ENCODE results near the gene ARHGEF38. TPM values are rescaled to one million over a fixed set of nuclear protein-coding genes. Genes with fewer than 3 reads are reported as not detected.
A peak's percentile ranks its signal among the peaks of the same experiment; 100 is the strongest.

ARHGEF38 gene
- total and polyA plus RNA-seq, 11 donors, result not detected

GRCh38 chr4:105598787-105599186 lies 46.4 kb downstream of the ARHGEF38 start:
- intact Hi-C loops (cut with DNase I), result no loop called here
- TF ChIP-seq CTCF (IDR thresholded peaks at IDR 0.05), result no peak
- TF ChIP-seq POLR2A (IDR thresholded peaks at IDR 0.05), result no peak
- no peak overlapping the region for H3K27ac ChIP-seq
- ATAC-seq (peak in 1 of 4 donors; percentile 33), DNase-seq (no peak)
- no peaks in the 10 kb centered on the region for H3K36me3 ChIP-seq
- peaks cover 0 to 3% (median 0%) of the 10 kb centered on the region in 9 donors for H3K27me3 ChIP-seq
- no peak overlapping the region for H3K4me3 ChIP-seq
- H3K9me3 ChIP-seq, result no peaks in the 10 kb centered on the region
- H3K4me1 ChIP-seq, result peaks cover 0 to 16% (median 0%) of the 10 kb centered on the region in 12 donors
- 12 to 21% (median 14%) methylated on average over 1 of the region's 1 CpG for WGBS, 4 donors

- Histone ChIP-seq H3K4me3 (no peak overlapping the region), H3K27ac (no peak overlapping the region), H3K4me1 (peaks cover 0 to 16% (median 0%) of the 10 kb centered on the region in 12 donors), H3K36me3 (no peaks in the 10 kb centered on the region), H3K27me3 (peaks cover 0 to 3% (median 0%) of the 10 kb centered on the region in 9 donors), H3K9me3 (no peaks in the 10 kb centered on the region)
- no peak for ATAC-seq
- TF ChIP-seq POLR2A (IDR thresholded peaks at IDR 0.05) (no peak), CTCF (IDR thresholded peaks at IDR 0.05) (no peak)
- intact Hi-C loops (cut with DNase I), result no loop called here
- no peak for DNase-seq
- WGBS, 4 donors, result 43 to 62% (median 49%) methylated on average over 3 of the region's 3 CpGs
Measured at GRCh38 chr4:105599482-105599881, 47.1 kb downstream of the ARHGEF38 start.

GRCh38 chr4:105599932-105600655 lies 47.7 kb downstream of the ARHGEF38 start:
- intact Hi-C loops (cut with DNase I), result no loop called here
- Histone ChIP-seq H3K9me3 (no peaks in the 10 kb centered on the region), H3K4me1 (peaks cover 0 to 16% (median 0%) of the 10 kb centered on the region in 12 donors), H3K27me3 (peaks cover 0 to 3% (median 0%) of the 10 kb centered on the region in 9 donors), H3K27ac (no peak overlapping the region), H3K36me3 (no peaks in the 10 kb centered on the region), H3K4me3 (no peak overlapping the region)
- DNase-seq (no peak), ATAC-seq (no peak)
- WGBS, 4 donors, result 77 to 85% (median 82%) methylated on average over 3 of the region's 3 CpGs
- no peak for TF ChIP-seq CTCF (IDR thresholded peaks at IDR 0.05)
- TF ChIP-seq POLR2A (IDR thresholded peaks at IDR 0.05), result no peak

GRCh38 chr4:105600951-105601350 lies 48.5 kb downstream of the ARHGEF38 start:
- Histone ChIP-seq H3K4me3 (no peak overlapping the region), H3K4me1 (peaks cover 0 to 16% (median 0%) of the 10 kb centered on the region in 12 donors), H3K27ac (no peak overlapping the region), H3K27me3 (peaks cover 0 to 3% (median 0%) of the 10 kb centered on the region in 9 donors), H3K9me3 (no peaks in the 10 kb centered on the region), H3K36me3 (no peaks in the 10 kb centered on the region)
- 67 to 79% (median 73%) methylated on average over 1 of the region's 1 CpG for WGBS, 4 donors
- TF ChIP-seq CTCF (IDR thresholded peaks at IDR 0.05) (no peak), POLR2A (IDR thresholded peaks at IDR 0.05) (no peak)
- DNase-seq (no peak), ATAC-seq (no peak)
- intact Hi-C loops (cut with DNase I), result no loop called here

Data from heart left ventricle (tissue), 16 donors.